ENCODE measurements around the gene IRF4. TPM values are rescaled to one million over a fixed set of nuclear protein-coding genes. Genes with fewer than 3 reads are reported as not detected.

The IRF4 gene
- total RNA-seq, 1 donor from 2014 or later = 0.05 TPM

- Mint-ChIP-seq H3K36me3 (ENCODE audit: low read depth) (peaks cover 4% of the 10 kb centered on the region), H3K27ac (ENCODE audit: unreplicated experiment) (no peak overlapping the region), H3K4me1 (ENCODE audit: low read depth) (peaks cover 11% of the 10 kb centered on the region), H3K4me3 (ENCODE audit: unreplicated experiment) (no peak overlapping the region), H3K9me3 (ENCODE audit: low read depth) (peaks cover 20% of the 10 kb centered on the region), H3K27me3 (ENCODE audit: low read depth) (peaks cover 49% of the 10 kb centered on the region)
- no peak for DNase-seq (ENCODE audit: low spot score)
- no peak for TF ChIP-seq CTCF (IDR thresholded peaks at IDR 0.05)
Measured at GRCh38 chr6:412146-412886, 20.8 kb downstream of the IRF4 start.

- no peak for DNase-seq (ENCODE audit: low spot score)
- TF ChIP-seq CTCF (IDR thresholded peaks at IDR 0.05) = no peak
- peaks cover 42% of the 10 kb centered on the region for H3K27me3 Mint-ChIP-seq (ENCODE audit: low read depth)
- peaks cover 20% of the 10 kb centered on the region for H3K9me3 Mint-ChIP-seq (ENCODE audit: low read depth)
- no peaks in the 10 kb centered on the region for H3K4me1 Mint-ChIP-seq (ENCODE audit: low read depth)
- H3K36me3 Mint-ChIP-seq (ENCODE audit: low read depth) = peaks cover 4% of the 10 kb centered on the region
- H3K27ac Mint-ChIP-seq (ENCODE audit: unreplicated experiment) = no peak overlapping the region
- no peak overlapping the region for H3K4me3 Mint-ChIP-seq (ENCODE audit: unreplicated experiment)
Measured at GRCh38 chr6:414447-414846, 22.9 kb downstream of the IRF4 start.

GRCh38 chr6:415087-415486, 23.5 kb downstream of the IRF4 start:
- Mint-ChIP-seq H3K4me3 (ENCODE audit: unreplicated experiment) (no peak overlapping the region), H3K9me3 (ENCODE audit: low read depth) (peaks cover 20% of the 10 kb centered on the region), H3K36me3 (ENCODE audit: low read depth) (peaks cover 4% of the 10 kb centered on the region), H3K27ac (ENCODE audit: unreplicated experiment) (no peak overlapping the region), H3K4me1 (ENCODE audit: low read depth) (no peaks in the 10 kb centered on the region), H3K27me3 (ENCODE audit: low read depth) (peaks cover 41% of the 10 kb centered on the region)
- TF ChIP-seq CTCF (IDR thresholded peaks at IDR 0.05) = no peak
- DNase-seq (ENCODE audit: low spot score) = no peak

GRCh38 chr6:421211-421610, 29.7 kb downstream of the IRF4 start:
- H3K27ac Mint-ChIP-seq (ENCODE audit: unreplicated experiment) = no peak overlapping the region
- H3K36me3 Mint-ChIP-seq (ENCODE audit: low read depth) = no peaks in the 10 kb centered on the region
- TF ChIP-seq CTCF (IDR thresholded peaks at IDR 0.05) = no peak
- H3K4me1 Mint-ChIP-seq (ENCODE audit: low read depth) = peaks cover 17% of the 10 kb centered on the region
- H3K9me3 Mint-ChIP-seq (ENCODE audit: low read depth) = peaks cover 10% of the 10 kb centered on the region
- no peak for DNase-seq (ENCODE audit: low spot score)
- peaks cover 9% of the 10 kb centered on the region for H3K27me3 Mint-ChIP-seq (ENCODE audit: low read depth)
- no peak overlapping the region for H3K4me3 Mint-ChIP-seq (ENCODE audit: unreplicated experiment)

- no peak overlapping the region for H3K4me3 Mint-ChIP-seq (ENCODE audit: unreplicated experiment)
- peaks cover 1% of the 10 kb centered on the region for H3K27me3 Mint-ChIP-seq (ENCODE audit: low read depth)
- H3K9me3 Mint-ChIP-seq (ENCODE audit: low read depth) = peaks cover 8% of the 10 kb centered on the region
- TF ChIP-seq CTCF (IDR thresholded peaks at IDR 0.05) = no peak
- H3K27ac Mint-ChIP-seq (ENCODE audit: unreplicated experiment) = peak overlapping the region; percentile 89
- peaks cover 17% of the 10 kb centered on the region for H3K4me1 Mint-ChIP-seq (ENCODE audit: low read depth)
- no peaks in the 10 kb centered on the region for H3K36me3 Mint-ChIP-seq (ENCODE audit: low read depth)
- DNase-seq (ENCODE audit: low spot score) = no peak
Measured at GRCh38 chr6:422433-423054, 31.0 kb downstream of the IRF4 start.

All from chondrocyte (in vitro differentiated cells).